BJ (cell line): ENCODE measurements around the gene AGT. TPM values are rescaled to one million over a fixed set of nuclear protein-coding genes. Genes with fewer than 3 reads are reported as not detected.

ENCODE experiments used
- CTCF ChIA-PET: fragments of 350-600 bp; formaldehyde crosslinking; extraction: SDS; loops from one replicate; lab custom pipeline; 2021; ENCODE audit warnings: antibody characterized with exemption, inconsistent platforms; lab: Yijun Ruan, JAX
- POLR2A ChIA-PET: fragments of 300-600 bp; sonication (Branson Sonifier 250); formaldehyde crosslinking; extraction: SDS; loops from one replicate; lab custom pipeline; 2021; ENCODE audit warnings: antibody characterized with exemption; lab: Charles Lee
- DNase-seq: peaks from one replicate; pipeline ENCODE4 v3.0.0-alpha.2; 2011; ENCODE audit warnings: low read depth
- H3K27me3 ChIP-seq: 2 replicates; pipeline ENCODE4 v1.6.0; 2011; ENCODE audit warnings: low read length; ENCODE audit not compliant: control insufficient read depth, insufficient read depth
- H3K36me3 ChIP-seq: 2 replicates; pipeline ENCODE4 v1.5.1; 2011; ENCODE audit warnings: low read length; ENCODE audit not compliant: control insufficient read depth, insufficient read depth
- H3K4me3 ChIP-seq: 2 replicates; pipeline ENCODE4 v1.5.1; 2011; ENCODE audit warnings: low read depth, mild to moderate bottlenecking, control low read depth, low read length
- polyA plus RNA-seq: library from polyadenylated mRNA; depleted of rRNA; stranded (reverse); fragments of >200 nt; gene quantifications from 2 replicates; pipeline ENCODE4 v1.2.3, GENCODE V29; 2011
- TF ChIP-seq, protein P1 (sequence below): IDR thresholded peaks from 2 replicates; pipeline ENCODE4 v1.5.1; 2011; ENCODE audit warnings: low read depth, mild to moderate bottlenecking, control low read depth, inconsistent platforms, low read length, moderate library complexity; ENCODE audit not compliant: insufficient read depth

The AGT gene
- polyA plus RNA-seq, 1 experiment = 4.1 TPM

DNA sequence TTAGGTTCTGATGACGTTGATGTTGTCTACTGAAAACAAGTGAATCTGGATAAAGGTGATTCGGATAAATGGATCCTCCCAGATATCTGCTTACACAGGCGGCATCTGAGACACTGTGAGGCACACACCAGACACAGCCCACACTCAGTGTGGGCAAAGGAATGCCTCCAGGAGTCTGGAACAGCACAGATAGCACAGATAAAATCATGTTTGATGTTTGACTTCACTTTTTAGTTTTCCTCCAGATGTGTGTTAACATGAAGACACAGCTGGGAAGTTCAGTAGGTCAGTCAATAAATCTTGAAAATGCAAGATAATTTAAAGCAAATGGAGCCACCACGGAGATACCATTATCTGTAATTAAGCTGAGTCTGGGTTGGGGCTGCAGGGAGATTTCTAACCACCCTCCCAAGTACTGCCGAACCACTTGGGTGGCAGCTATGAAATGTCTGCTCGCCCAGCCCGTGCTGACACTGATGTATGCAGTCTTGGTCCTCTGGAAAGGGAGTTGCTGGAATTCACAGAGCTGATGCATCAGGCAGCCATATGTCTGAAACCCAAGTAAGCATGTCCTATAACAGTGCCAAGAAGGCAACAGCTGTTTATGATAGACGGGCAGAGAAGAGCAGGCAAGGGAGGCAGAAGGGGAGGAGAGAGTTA is 44.9 kb upstream of the AGT start:
- no peaks in the 10 kb centered on the region for H3K36me3 ChIP-seq
- H3K27me3 ChIP-seq = peaks cover 1% of the 10 kb centered on the region; the same call in 1 of the 2 replicates
- TF ChIP-seq, protein P1, sequence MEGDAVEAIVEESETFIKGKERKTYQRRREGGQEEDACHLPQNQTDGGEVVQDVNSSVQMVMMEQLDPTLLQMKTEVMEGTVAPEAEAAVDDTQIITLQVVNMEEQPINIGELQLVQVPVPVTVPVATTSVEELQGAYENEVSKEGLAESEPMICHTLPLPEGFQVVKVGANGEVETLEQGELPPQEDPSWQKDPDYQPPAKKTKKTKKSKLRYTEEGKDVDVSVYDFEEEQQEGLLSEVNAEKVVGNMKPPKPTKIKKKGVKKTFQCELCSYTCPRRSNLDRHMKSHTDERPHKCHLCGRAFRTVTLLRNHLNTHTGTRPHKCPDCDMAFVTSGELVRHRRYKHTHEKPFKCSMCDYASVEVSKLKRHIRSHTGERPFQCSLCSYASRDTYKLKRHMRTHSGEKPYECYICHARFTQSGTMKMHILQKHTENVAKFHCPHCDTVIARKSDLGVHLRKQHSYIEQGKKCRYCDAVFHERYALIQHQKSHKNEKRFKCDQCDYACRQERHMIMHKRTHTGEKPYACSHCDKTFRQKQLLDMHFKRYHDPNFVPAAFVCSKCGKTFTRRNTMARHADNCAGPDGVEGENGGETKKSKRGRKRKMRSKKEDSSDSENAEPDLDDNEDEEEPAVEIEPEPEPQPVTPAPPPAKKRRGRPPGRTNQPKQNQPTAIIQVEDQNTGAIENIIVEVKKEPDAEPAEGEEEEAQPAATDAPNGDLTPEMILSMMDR = no peak
- DNase-seq = no peak
- no peak overlapping the region for H3K4me3 ChIP-seq
- CTCF ChIA-PET = interaction anchor here (0.6 to 2.2 kb wide), 4 partner anchors 14 to 1053 kb away, joined by 3 to 9 read pairs (median 3); no protein-coding TSS in a partner anchor
- POLR2A ChIA-PET = interaction anchor here (1.1 kb wide), 1 partner anchor 14 kb away, joined by 3 read pairs; no protein-coding TSS in a partner anchor

DNA sequence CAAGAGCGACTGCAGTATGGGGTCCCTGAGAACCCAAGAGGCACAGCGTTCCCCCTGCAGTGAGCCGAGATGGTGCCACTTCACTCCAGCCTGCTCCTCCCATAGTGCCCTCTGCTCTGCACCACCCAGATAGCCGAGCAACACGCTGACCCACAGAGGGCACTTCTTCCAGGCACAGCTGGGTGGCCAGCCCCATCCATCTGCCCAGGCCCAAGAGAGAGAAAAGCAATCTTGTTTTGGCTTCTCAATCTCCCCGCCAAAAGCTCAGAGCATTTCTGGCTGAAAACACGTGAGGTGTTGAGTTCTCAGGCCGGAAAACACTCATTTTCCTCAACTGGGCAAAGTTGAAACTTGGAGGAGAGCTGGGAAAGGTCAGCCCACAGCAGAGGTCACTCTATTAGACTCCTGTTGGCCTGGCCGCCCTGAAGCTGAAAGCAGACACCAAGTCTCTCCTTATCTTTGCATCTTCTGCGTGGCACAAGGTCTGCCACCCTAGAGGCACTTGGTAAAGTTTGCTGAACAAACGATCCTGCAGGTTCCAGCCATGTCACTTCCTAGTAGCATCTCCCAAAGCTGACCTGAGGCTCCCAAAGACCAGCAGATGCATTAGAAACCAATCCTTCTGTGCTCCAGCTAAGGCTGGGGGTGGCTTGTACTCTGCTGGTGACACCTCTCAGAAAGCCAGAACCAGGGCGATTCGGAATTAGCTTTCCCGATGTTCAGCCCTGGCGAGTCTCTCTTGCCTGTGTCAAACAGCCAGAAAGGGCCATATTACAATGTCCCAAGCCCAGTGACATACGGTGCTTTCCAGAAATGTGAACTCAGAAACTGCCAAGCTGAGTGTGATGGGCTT is 44.2 kb upstream of the AGT start:
- no peak for DNase-seq
- CTCF ChIA-PET = interaction anchor here (2.2 kb wide), 1 partner anchor 14 kb away, joined by 9 read pairs; no protein-coding TSS in a partner anchor
- H3K36me3 ChIP-seq = no peaks in the 10 kb centered on the region
- TF ChIP-seq, protein P1 = no peak
- POLR2A ChIA-PET = interaction anchor here (1.1 kb wide), 1 partner anchor 15 kb away, joined by 3 read pairs; no protein-coding TSS in a partner anchor
- no peak overlapping the region for H3K4me3 ChIP-seq
- peaks cover 1% of the 10 kb centered on the region; the same call in 1 of the 2 replicates for H3K27me3 ChIP-seq

DNA sequence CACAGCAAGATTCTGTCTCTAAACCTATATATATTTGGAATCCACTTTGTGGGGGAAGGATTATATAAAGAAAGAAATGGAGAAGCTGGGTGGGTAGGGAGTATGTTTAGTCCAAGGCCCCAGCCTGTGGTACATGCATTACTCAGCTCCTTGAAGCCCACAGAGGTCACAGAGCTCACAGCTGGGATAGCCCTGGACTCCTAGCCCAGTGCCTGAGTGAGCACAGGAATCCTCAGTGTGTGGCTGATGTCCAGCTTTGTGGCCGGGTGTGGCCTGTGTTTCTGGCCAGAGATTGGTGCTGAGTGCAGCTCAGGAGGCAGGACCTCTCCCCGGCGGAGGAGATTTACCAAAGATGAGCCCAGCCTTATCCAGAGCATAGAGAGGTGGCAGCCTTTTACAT is 40.9 kb upstream of the AGT start:
- Histone ChIP-seq H3K36me3 (no peaks in the 10 kb centered on the region), H3K27me3 (peaks cover 3% of the 10 kb centered on the region; the same call in 1 of the 2 replicates), H3K4me3 (no peak overlapping the region)
- TF ChIP-seq, protein P1 = no peak
- CTCF ChIA-PET = no interaction called here
- POLR2A ChIA-PET = no interaction called here
- DNase-seq = no peak

- Histone ChIP-seq H3K27me3 (0 out of 2 replicates have a peak, but pooled peaks cover 3% of the 10 kb centered on the region), H3K4me3 (no peak overlapping the region), H3K36me3 (no peaks in the 10 kb centered on the region)
- CTCF ChIA-PET = no interaction called here
- POLR2A ChIA-PET = no interaction called here
- TF ChIP-seq, protein P1 = no peak
- no peak for DNase-seq
Measured at GRCh38 chr1:230753586-230754251, 39.8 kb upstream of the AGT start.
